Panc1 (cell line): ENCODE measurements around the gene PDCD11.

Experiments
- CTCF ChIP-seq: fragments of 450-650 bp; IDR thresholded peaks from 2 replicates; pipeline ENCODE4 v1.5.1; 2017; ENCODE audit warnings: mild to moderate bottlenecking
- POLR2AphosphoS5 ChIP-seq: IDR thresholded peaks from 2 replicates; pipeline ENCODE4 v1.6.1; 2012; ENCODE audit warnings: mild to moderate bottlenecking, low read depth, low read length, moderate library complexity
- REST ChIP-seq, 2 experiments: IDR thresholded peaks; 2 replicates each; pipeline ENCODE4 v1.6.1; 2011 to 2012; ENCODE audit warnings: low read depth in 2 of 2, control low read depth in 1 of 2, low read length in 1 of 2, mild to moderate bottlenecking in 1 of 2, moderate library complexity in 1 of 2; ENCODE audit not compliant: insufficient read depth in 1 of 2
- SIN3A ChIP-seq: IDR thresholded peaks from 2 replicates; pipeline ENCODE4 v1.6.1; 2012; ENCODE audit warnings: low read depth, mild to moderate bottlenecking, low read length, moderate library complexity, borderline replicate concordance; ENCODE audit not compliant: insufficient read depth
- TCF7L2 ChIP-seq: IDR thresholded peaks from 2 replicates; pipeline ENCODE4 v1.6.1; 2011; ENCODE audit warnings: mild to moderate bottlenecking, low read depth, low read length, inconsistent platforms

- TF ChIP-seq POLR2AphosphoS5 (no peak), CTCF (no peak), REST (IDR thresholded peaks at IDR 0.05; ENCODE audit: insufficient read depth in 1 of 2, low read depth in 2 of 2, low read length in 1 of 2) (no peak), SIN3A (no peak), TCF7L2 (no peak)
These were observed 312 bp downstream of the PDCD11 start for GRCh38 chr10:103396789-103397087.
